NCI-H460 (cell line): Measurements from ENCODE around the gene SPACA6. TPM values are rescaled to one million over a fixed set of nuclear protein-coding genes. Genes with fewer than 3 reads are reported as not detected.
"Not testable (repeated sequence)": the region's sequence is repeated elsewhere in the genome, so short reads cannot be mapped to it uniquely, and the experiment has no call there.

ENCODE experiments used
- DNase-seq: peaks from one replicate; pipeline ENCODE4 v3.0.0-alpha.2; 2016; ENCODE audit warnings: low read depth; ENCODE audit errors: extremely low read depth
- small RNA-seq, 2 experiments: library from RNA; depleted of rRNA; stranded (forward); fragments of <200 nt; gene quantifications; one replicate each; pipeline ENCODE3, GENCODE V24; 2014
- total RNA-seq: library from RNA; depleted of rRNA; stranded (reverse); fragments of >200 nt; shearing (Covaris generic); gene quantifications from 2 replicates; pipeline ENCODE4 v1.2.3, GENCODE V29; 2014; rRNA removed

SPACA6 gene
- total RNA-seq, 1 experiment from 2014 or later = 4.7 TPM

DNA sequence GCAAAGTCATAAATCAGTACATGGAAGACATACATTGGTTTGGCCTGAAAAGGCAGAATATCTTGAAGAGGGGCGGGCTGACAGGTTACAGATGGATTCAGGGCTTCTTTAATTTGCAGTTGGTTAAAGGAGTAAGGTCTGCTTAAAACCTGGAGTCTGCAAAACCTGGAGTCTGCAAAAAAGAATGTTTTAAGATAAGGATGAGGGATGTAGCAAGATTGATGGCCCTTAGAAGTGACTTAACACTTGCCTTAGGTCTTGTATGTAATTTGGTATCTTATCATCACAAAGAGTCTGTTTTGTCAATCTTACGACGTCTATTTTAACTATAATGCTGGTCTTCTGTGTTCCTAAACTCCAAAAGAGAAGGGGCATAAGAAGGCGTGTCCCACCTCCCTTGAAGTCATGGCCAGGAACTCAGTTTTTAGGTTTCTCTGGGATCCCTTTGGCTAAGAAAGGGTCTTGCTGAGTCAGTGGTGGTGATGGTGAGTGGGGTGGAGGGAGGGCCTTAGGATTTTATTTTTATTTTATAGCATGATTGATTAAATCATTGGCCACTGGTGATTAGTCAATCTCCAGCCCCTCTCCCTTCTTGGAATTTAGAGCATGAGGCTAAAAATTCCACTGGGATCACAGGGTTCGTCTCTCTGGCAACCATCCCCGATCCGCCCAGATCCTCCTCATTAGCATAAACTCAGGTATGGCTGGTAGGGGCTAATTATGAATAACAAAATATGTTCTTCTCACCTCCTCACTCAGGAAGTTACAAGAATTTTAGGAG is 40.8 kb downstream of the SPACA6 start:
- DNase-seq = no peak

- no peak for DNase-seq
Measured at GRCh38 chr19:51735759-51736449, 42.8 kb downstream of the SPACA6 start.

DNA sequence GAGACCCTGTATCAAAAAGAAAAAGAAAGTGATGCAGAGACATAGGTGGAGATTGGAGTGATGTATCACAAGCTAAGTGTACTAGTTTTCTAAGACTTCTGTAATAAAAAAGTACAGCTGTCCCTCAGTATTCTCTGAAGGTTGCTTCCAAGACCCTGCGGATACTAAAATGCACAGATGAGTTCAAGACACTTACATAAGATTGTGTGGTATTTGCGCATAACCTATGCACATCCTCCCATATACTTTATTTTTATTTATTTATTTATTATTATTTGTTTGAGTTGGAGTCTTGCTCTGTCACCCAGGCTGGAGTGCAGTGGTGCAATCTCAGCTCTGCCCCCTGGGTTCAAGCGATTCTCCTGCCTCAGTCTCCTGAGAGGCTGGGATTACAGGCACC is 44.3 kb downstream of the SPACA6 start:
- DNase-seq = no peak

- DNase-seq = no peak
Measured at GRCh38 chr19:51737924-51738323, 44.8 kb downstream of the SPACA6 start.

- not testable (repeated sequence) for DNase-seq
Measured at GRCh38 chr19:51738523-51738922, 45.4 kb downstream of the SPACA6 start.

GRCh38 chr19:51739466-51740213 is 46.5 kb downstream of the SPACA6 start:
- no peak for DNase-seq

DNA sequence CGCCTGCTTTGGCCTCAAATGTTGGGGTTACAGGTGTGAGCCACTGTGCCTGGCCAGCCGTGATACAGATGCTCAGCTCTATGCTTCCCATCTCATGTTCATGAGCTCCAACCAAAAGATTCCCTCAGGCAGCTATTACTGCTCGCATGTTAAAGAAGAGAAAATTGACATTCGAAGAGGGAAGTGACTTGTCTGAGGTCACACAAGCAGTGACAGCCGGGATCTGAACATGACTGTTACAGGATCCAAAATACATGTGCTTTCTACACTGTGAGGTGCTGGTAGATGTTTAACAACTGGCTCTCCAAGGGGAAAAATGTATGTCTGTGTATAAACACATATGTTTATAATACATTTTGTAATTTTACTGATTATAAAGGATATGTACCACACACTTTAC is 47.2 kb downstream of the SPACA6 start:
- no peak for DNase-seq

DNA sequence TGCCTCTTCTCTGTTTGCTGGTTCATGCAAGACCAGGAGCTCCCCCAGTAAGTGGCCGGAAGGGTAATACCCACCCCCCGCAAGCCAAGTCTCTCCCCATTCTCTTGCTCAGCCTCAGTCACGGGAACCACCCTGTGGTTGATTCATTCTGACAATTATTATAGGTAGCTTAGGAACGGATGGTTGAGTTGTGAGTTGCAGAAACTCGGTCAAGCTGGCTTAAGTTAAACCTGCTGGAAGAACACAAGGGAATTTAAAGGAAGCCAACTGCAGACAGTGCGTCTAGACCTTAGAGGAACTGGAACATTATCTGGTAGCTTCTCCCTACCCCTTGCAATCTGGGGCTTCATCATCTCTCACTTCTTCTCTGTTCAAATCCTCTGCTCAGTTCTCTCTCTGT is 49.7 kb downstream of the SPACA6 start:
- DNase-seq = no peak

- DNase-seq = no peak
Measured at GRCh38 chr19:51743405-51743804, 50.3 kb downstream of the SPACA6 start.

DNA sequence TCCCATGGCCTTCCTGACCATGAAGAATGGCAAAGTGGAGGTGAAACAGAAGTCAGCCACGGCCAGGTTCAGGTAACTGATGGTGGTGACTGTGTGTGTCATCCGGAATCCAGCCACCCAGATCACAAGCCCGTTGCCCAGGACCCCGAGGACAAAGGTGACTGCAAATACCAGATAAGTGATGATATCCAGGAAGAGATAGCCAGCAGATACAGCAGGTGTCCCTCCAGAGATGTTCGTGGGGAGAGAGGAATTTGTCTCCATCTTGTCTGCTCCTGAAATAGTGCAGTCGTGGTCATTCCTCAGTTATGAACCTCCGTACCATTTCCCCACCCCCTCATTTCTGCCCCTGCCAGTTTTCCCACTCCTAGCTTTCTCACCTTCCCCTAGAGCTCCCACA is 53.6 kb downstream of the SPACA6 start:
- DNase-seq = no peak

DNA sequence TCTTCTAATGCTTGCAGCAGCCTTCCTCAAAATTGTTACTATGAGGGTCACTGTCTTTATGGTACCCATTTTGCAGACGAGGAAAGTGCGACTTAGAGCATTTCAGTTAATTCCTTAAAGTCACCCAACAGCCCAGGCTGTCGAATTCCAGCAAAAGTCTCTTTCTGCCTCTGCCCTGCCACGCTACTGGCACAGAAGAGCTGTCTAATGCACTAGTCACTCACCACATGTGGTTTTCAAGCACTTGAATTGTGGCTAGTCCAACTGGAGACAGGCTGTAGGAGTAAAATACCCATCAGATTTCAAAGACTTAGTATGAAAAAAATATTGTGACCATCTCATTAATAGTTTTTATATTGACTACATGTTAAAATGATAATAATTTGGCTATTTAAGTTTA is 56.8 kb downstream of the SPACA6 start:
- no peak for DNase-seq

DNA sequence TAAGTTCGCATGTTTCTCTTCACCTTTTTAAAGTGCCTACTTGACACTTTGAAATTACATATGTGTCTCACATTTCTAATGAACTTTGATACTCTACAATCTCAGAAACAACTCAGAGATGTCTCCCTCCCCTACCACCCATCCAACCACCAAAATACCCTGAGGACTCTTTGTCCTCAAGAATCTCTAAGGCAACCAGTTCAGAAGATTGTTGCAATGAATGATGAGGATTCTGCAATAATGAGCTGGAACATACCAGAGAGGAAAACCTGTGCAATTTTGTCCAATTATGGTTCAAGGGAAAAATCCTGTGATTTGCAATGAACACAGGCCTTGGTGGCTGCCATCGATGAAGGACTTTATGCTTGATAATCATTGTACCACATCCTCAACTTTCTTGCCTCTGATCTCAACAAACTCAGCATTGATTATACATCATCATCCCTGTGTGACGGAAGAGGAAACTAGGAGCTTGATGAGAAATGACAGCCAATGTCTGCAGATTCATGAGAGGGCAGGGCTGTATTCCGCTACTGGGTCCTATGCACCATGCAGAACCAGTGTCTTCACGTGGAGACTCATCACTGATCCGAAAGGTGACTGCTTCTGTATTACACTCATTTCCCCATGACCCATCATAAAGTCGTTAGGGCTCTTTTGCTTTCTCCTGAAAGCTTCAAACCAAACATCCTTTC is 57.4 kb downstream of the SPACA6 start:
- DNase-seq = no peak

DNA sequence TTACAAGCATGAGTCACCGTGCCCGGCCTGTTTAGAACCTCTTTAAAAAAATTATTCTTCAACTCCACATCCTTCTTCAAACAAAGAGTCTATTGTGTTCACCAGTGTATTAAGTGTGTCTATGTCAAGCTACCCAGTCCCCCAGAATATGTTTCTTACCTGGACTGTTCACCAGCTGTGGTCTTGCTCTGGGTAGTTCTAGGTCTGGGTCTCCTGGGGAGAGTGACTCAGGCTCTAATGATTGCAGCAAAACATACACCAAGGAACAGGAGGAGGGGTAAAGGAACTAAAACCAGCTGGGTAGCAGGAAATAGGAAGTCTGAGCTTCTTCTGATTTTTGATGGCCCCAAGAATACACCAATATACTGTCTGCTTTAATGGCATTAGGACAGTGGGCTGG is 58.5 kb downstream of the SPACA6 start, which contains the start of gene FPR1:
TSS of gene FPR1 (minus strand) at position 224 of the 400 bp plus-strand sequence. CDS start 4,884 bp downstream, outside the sequence.
- DNase-seq = no peak

- DNase-seq = no peak
Measured at GRCh38 chr19:51754109-51754508, 61.0 kb downstream of the SPACA6 start.

DNA sequence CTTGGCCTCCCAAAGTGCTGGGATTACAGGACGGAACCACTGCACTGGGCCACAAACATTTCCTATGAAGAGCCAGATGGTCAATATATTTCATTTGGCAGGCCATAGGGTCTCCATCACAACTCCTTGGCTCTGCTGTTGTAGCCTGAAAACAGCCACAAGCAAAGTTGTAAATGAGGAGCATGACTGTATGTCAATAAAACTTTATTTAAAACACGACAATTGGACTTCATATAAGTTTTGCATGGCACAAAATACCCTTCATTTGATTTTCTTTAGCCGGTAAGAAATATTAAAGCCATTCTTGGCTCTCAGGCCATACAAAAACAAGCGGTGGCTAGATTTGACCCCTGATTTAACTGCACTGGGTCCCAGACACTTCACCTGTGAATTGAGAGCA is 61.6 kb downstream of the SPACA6 start:
- DNase-seq = no peak

Small RNAs within 50 kb of the gene (small RNA-seq; reads per million reads assigned to genes)
- gene AC018755.2 = 0 reads per million in 2 experiments
- gene MIR125A = 0 reads per million in 2 experiments
- gene MIR99B = 0 reads per million in 2 experiments
- gene MIRLET7E = 0 reads per million in 2 experiments

Other genes starting within 250 kb of the SPACA6 start
- gene SIGLEC8, start 234.9 kb upstream of the SPACA6 start, total RNA-seq = not detected in 2 replicates
- not detected in 2 replicates for gene CEACAM18, start 214.8 kb upstream of the SPACA6 start, total RNA-seq
- not detected in 2 replicates for gene SIGLEC12, start 191.5 kb upstream of the SPACA6 start, total RNA-seq
- gene SIGLEC6, start 161.7 kb upstream of the SPACA6 start, total RNA-seq = not detected in 2 replicates
- 2.9 and 3.4 TPM in 2 replicates for gene ZNF175, start 122.0 kb upstream of the SPACA6 start, total RNA-seq
- gene SIGLEC5, start 62.9 kb upstream of the SPACA6 start, total RNA-seq = not detected in 2 replicates
- not detected in 2 replicates for gene SIGLEC14, start 46.5 kb upstream of the SPACA6 start, total RNA-seq
- not detected in 2 replicates for gene HAS1, start 30.7 kb downstream of the SPACA6 start, total RNA-seq
- gene FPR1, start 58.5 kb downstream of the SPACA6 start, total RNA-seq = not detected in 2 replicates
- not detected in 2 replicates for gene FPR2, start 67.8 kb downstream of the SPACA6 start, total RNA-seq
- gene FPR3, start 101.8 kb downstream of the SPACA6 start, total RNA-seq = not detected in 2 replicates
- 0.63 and 1.0 TPM in 2 replicates for gene ZNF577, start 194.6 kb downstream of the SPACA6 start, total RNA-seq
- 0.49 and 1.3 TPM in 2 replicates for gene ZNF649, start 211.7 kb downstream of the SPACA6 start, total RNA-seq
- gene ZNF613, start 234.1 kb downstream of the SPACA6 start, total RNA-seq = 5.7 and 6.3 TPM in 2 replicates